ENCODE data around the gene NEXMIF. TPM values are rescaled to one million over a fixed set of nuclear protein-coding genes. Genes with fewer than 3 reads are reported as not detected.
A peak's percentile ranks its signal among the peaks of the same experiment; 100 is the strongest.

The NEXMIF gene
- total and polyA plus RNA-seq, 11 donors = under 0.01 to 0.66 (median 0.24) TPM

- TF ChIP-seq POLR2A (IDR thresholded peaks at IDR 0.05) (no peak), CTCF (IDR thresholded peaks at IDR 0.05) (no peak)
- H3K4me3 ChIP-seq = no peak overlapping the region
- 8 to 16% (median 12%) methylated on average over 2 of the region's 2 CpGs for WGBS, 4 donors
- peaks cover 0 to 35% (median 0%) of the 10 kb centered on the region in 9 donors for H3K27me3 ChIP-seq
- no peak overlapping the region for H3K27ac ChIP-seq
- no peaks in the 10 kb centered on the region for H3K4me1 ChIP-seq
- no peaks in the 10 kb centered on the region for H3K36me3 ChIP-seq
- intact Hi-C loops (cut with DNase I) = no loop called here
- peak in 1 of 4 donors; percentile 42 for ATAC-seq
- DNase-seq = no peak
- H3K9me3 ChIP-seq = no peaks in the 10 kb centered on the region
Measured at GRCh38 chrX:74931214-74931613, 6.0 kb upstream of the NEXMIF start.

- intact Hi-C loops (cut with DNase I) = no loop called here
- Histone ChIP-seq H3K4me1 (peaks cover 0 to 8% (median 0%) of the 10 kb centered on the region in 12 donors), H3K27ac (peak overlapping the region in 1 of 12 donors; percentile 85), H3K36me3 (no peaks in the 10 kb centered on the region), H3K27me3 (peaks cover 0 to 35% (median 3%) of the 10 kb centered on the region in 9 donors), H3K9me3 (no peaks in the 10 kb centered on the region), H3K4me3 (peak overlapping the region; percentile 29 to 59 (median 50))
- 1 to 56% (median 23%) methylated on average over 49 to 81 of the region's 81 CpGs for WGBS, 4 donors
- peak; percentile 8 to 57 (median 33) for DNase-seq
- no peak for TF ChIP-seq CTCF (IDR thresholded peaks at IDR 0.05)
- no peak for TF ChIP-seq POLR2A (IDR thresholded peaks at IDR 0.05)
- ATAC-seq = peak in 3 of 4 donors; percentile 45 to 80 (median 76)
Measured at GRCh38 chrX:74924449-74925224, 615 bp downstream of the NEXMIF start.

- no peak for TF ChIP-seq POLR2A (IDR thresholded peaks at IDR 0.05)
- no peak for TF ChIP-seq CTCF (IDR thresholded peaks at IDR 0.05)
- Histone ChIP-seq H3K27ac (peak overlapping the region in 1 of 12 donors; percentile 85), H3K4me1 (peaks cover 0 to 8% (median 0%) of the 10 kb centered on the region in 12 donors), H3K4me3 (peak overlapping the region in 11 of 12 donors; percentile 29 to 59 (median 51)), H3K9me3 (no peaks in the 10 kb centered on the region), H3K27me3 (peaks cover 0 to 31% (median 3%) of the 10 kb centered on the region in 9 donors), H3K36me3 (no peaks in the 10 kb centered on the region)
- DNase-seq = peak in 3 of 5 donors; percentile 4 to 40 (median 22)
- ATAC-seq = peak in 2 of 4 donors; percentile 17 to 20
- 4 to 56% (median 29%) methylated on average over 43 to 51 of the region's 51 CpGs for WGBS, 4 donors
- intact Hi-C loops (cut with DNase I) = no loop called here
Measured at GRCh38 chrX:74923942-74924448, 1.3 kb downstream of the NEXMIF start.

GRCh38 chrX:74922922-74923543, 2.2 kb downstream of the NEXMIF start:
- Histone ChIP-seq H3K4me1 (peaks cover 0 to 8% (median 0%) of the 10 kb centered on the region in 12 donors), H3K36me3 (no peaks in the 10 kb centered on the region), H3K27ac (no peak overlapping the region), H3K4me3 (no peak overlapping the region), H3K27me3 (peaks cover 0 to 31% (median 3%) of the 10 kb centered on the region in 9 donors), H3K9me3 (no peaks in the 10 kb centered on the region)
- ATAC-seq (no peak), DNase-seq (no peak)
- no peak for TF ChIP-seq POLR2A (IDR thresholded peaks at IDR 0.05)
- TF ChIP-seq CTCF (IDR thresholded peaks at IDR 0.05) = no peak
- intact Hi-C loops (cut with DNase I) = no loop called here
- 62 to 72% (median 67%) methylated on average over 6 of the region's 6 CpGs for WGBS, 4 donors

Measured in heart left ventricle (tissue), 16 donors.